Vagina (tissue), 2 donors: ENCODE measurements around the gene BTBD3. TPM values are rescaled to one million over a fixed set of nuclear protein-coding genes. Genes with fewer than 3 reads are reported as not detected.

Experiments used
- DNase-seq, 2 donors: peaks; one replicate each; pipeline ENCODE4 v3.0.0-alpha.2; 2017; ENCODE audit errors: extremely low spot score in 2 of 2
- H3K27ac ChIP-seq: fragments of 200-600 bp; sonication (generic); one replicate; pipeline ENCODE4 v1.5.1; 2019
- H3K27me3 ChIP-seq: fragments of 200-600 bp; sonication (generic); one replicate; pipeline ENCODE4 v1.5.1; 2019
- H3K36me3 ChIP-seq, 2 donors: fragments of 200-600 bp; sonication (generic); one replicate each; pipeline ENCODE4 v1.5.1; 2017 to 2019
- H3K4me1 ChIP-seq: fragments of 200-600 bp; sonication (generic); one replicate; pipeline ENCODE4 v1.5.1; 2019
- H3K4me3 ChIP-seq, 2 donors: fragments of 200-600 bp; sonication (generic); 1 replicate in 1 of 2; 2 replicates in 1 of 2; pipeline ENCODE4 v1.5.1; 2016 to 2019
- H3K9me3 ChIP-seq: fragments of 200-600 bp; sonication (generic); one replicate; pipeline ENCODE4 v1.5.1; 2019
- CTCF ChIP-seq, 3 experiments: fragments of 450-650 bp in 2 of 3; fragments of 200-600 bp in 1 of 3; sonication (generic) in 1 of 3; IDR thresholded peaks; one replicate each; pipeline ENCODE4 v1.5.1; 2017 to 2019; ENCODE audit warnings: antibody characterized with exemption in 3 of 3, mild to moderate bottlenecking in 2 of 3, moderate library complexity in 2 of 3
- POLR2A ChIP-seq, 2 donors: fragments of 450-650 bp; IDR thresholded peaks; one replicate each; pipeline ENCODE4 v1.6.1; 2017; ENCODE audit warnings: antibody characterized with exemption in 2 of 2, mild to moderate bottlenecking in 2 of 2, moderate library complexity in 2 of 2
- POLR2AphosphoS5 ChIP-seq, 2 donors: sonication (generic); formaldehyde crosslinking; IDR thresholded peaks; one replicate each; pipeline ENCODE4 v1.9.0; 2017; ENCODE audit warnings: antibody characterized with exemption in 2 of 2, mild to moderate bottlenecking in 2 of 2, low read depth in 1 of 2; ENCODE audit not compliant: insufficient read depth in 1 of 2
- intact Hi-C: fragments of 100-400 bp; cut with DNase I; formaldehyde crosslinking; loops from one replicate; pipeline ENCODE4 v1.15.1; 2023
- total RNA-seq: library from RNA; depleted of rRNA; stranded (reverse); fragments of >200 nt; gene quantifications from one replicate; pipeline ENCODE4 v1.2.3, GENCODE V29; 2016

The BTBD3 gene
- total RNA-seq, 1 donor from 2014 or later = 45.9 TPM

DNA sequence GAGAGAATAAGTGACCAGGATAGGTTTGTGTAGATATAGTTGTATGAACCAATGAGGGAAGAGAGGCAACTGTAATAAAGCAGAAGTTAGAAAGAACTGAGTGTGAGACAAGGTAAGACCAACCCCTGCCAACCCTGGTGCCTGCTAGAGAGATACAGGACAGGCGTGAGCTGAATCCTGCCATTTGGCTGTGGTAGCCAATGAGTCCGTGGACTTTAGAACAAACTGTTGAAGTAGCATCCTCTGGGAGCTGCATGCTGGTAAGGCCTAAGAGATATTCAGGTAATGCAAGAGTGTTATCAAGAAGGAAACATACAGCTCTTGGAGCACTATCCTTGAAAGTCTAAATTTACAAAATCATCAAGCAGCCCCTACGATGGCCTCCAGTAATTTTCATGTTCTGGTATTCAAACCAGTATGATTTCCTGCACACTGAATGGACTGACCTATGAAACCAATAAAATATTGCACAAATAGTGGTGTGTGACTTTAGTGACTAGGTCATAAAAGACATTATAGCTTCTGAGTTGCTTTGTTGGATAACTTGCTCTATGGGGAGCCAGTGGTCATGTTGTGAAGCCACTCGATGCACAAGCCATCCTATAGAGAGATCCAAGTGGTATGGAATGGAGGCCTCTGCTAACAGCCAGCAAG, 24.0 kb downstream of the BTBD3 start:
- H3K4me1 ChIP-seq = no peaks in the 10 kb centered on the region
- H3K36me3 ChIP-seq = no peaks in the 10 kb centered on the region
- DNase-seq = no peak
- intact Hi-C loops = no loop called here
- no peaks in the 10 kb centered on the region for H3K9me3 ChIP-seq
- no peak overlapping the region for H3K4me3 ChIP-seq
- no peak overlapping the region for H3K27ac ChIP-seq
- no peaks in the 10 kb centered on the region for H3K27me3 ChIP-seq
- TF ChIP-seq CTCF (IDR thresholded peaks at IDR 0.05) = no peak
- TF ChIP-seq POLR2AphosphoS5 (IDR thresholded peaks at IDR 0.05; ENCODE audit: insufficient read depth in 1 of 2, low read depth in 1 of 2) = no peak
- no peak for TF ChIP-seq POLR2A (IDR thresholded peaks at IDR 0.05)

- TF ChIP-seq POLR2A (IDR thresholded peaks at IDR 0.05) = no peak
- TF ChIP-seq CTCF (IDR thresholded peaks at IDR 0.05) = no peak
- no peak for TF ChIP-seq POLR2AphosphoS5 (IDR thresholded peaks at IDR 0.05; ENCODE audit: insufficient read depth in 1 of 2, low read depth in 1 of 2)
- H3K27ac ChIP-seq = no peak overlapping the region
Observed at GRCh38 chr20:11943778-11944177, 26.1 kb downstream of the BTBD3 start.

DNA sequence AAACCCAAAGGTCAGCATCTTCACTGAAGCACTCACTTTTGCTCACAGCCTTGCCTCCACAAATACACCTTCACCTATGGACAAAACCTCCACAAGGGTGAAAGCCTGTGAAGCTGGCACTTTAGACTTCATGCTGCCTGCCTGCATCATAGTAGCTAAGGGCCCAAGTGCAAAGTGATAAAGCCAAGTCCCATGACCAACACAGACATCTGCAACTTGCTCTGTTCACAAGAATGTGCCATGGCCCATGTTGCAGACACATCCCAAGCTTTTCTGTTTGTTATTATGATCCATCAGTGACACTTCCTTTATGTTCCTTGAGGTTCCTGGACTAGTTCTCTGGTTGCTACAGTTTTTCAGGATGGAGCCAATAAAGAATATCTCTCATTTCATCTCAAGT, 31.1 kb downstream of the BTBD3 start:
- no peak for TF ChIP-seq POLR2A (IDR thresholded peaks at IDR 0.05)
- no peak for TF ChIP-seq CTCF (IDR thresholded peaks at IDR 0.05)
- no peak for TF ChIP-seq POLR2AphosphoS5 (IDR thresholded peaks at IDR 0.05; ENCODE audit: insufficient read depth in 1 of 2, low read depth in 1 of 2)
- intact Hi-C loops = no loop called here
- no peak for DNase-seq
- Histone ChIP-seq H3K36me3 (no peaks in the 10 kb centered on the region), H3K4me1 (no peaks in the 10 kb centered on the region), H3K27ac (no peak overlapping the region), H3K9me3 (no peaks in the 10 kb centered on the region), H3K4me3 (no peak overlapping the region), H3K27me3 (no peaks in the 10 kb centered on the region)

More at GRCh38 chr20:11943778-11944177, 26.1 kb downstream of the BTBD3 start:
- Histone ChIP-seq H3K36me3 (no peaks in the 10 kb centered on the region), H3K27me3 (no peaks in the 10 kb centered on the region), H3K9me3 (no peaks in the 10 kb centered on the region), H3K4me3 (no peak overlapping the region), H3K4me1 (no peaks in the 10 kb centered on the region)
- DNase-seq = no peak
- intact Hi-C loops = no loop called here

- TF ChIP-seq CTCF (IDR thresholded peaks at IDR 0.05) (no peak), POLR2A (IDR thresholded peaks at IDR 0.05) (no peak), POLR2AphosphoS5 (IDR thresholded peaks at IDR 0.05; ENCODE audit: insufficient read depth in 1 of 2, low read depth in 1 of 2) (no peak)
- Histone ChIP-seq H3K27ac (no peak overlapping the region), H3K4me1 (no peaks in the 10 kb centered on the region), H3K36me3 (no peaks in the 10 kb centered on the region), H3K9me3 (no peaks in the 10 kb centered on the region), H3K27me3 (no peaks in the 10 kb centered on the region), H3K4me3 (no peak overlapping the region)
- intact Hi-C loops = no loop called here
- no peak for DNase-seq
Observed at GRCh38 chr20:11949711-11950110, 32.0 kb downstream of the BTBD3 start.

DNA sequence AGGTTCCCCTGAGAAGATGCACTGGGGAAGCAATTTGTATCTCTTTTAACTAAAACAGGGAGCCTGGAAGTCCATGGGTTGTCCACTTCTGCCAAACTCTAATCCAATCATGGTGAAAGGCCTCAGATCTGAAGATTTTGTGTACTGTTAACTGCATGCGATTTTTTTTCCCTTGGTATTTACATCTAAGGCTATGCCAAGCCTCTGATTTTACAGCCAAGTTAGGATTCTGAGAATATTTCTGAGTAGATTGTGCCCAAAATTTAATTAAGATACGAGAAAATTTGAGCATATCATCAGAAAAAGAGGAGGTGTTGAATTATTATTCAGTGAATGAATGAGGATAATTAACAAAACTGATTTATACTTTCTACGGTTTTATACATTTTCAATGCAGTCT, 34.0 kb downstream of the BTBD3 start:
- intact Hi-C loops = no loop called here
- Histone ChIP-seq H3K36me3 (no peaks in the 10 kb centered on the region), H3K4me3 (no peak overlapping the region), H3K27ac (no peak overlapping the region), H3K4me1 (no peaks in the 10 kb centered on the region), H3K27me3 (no peaks in the 10 kb centered on the region), H3K9me3 (no peaks in the 10 kb centered on the region)
- no peak for TF ChIP-seq POLR2AphosphoS5 (IDR thresholded peaks at IDR 0.05; ENCODE audit: insufficient read depth in 1 of 2, low read depth in 1 of 2)
- TF ChIP-seq POLR2A (IDR thresholded peaks at IDR 0.05) = no peak
- TF ChIP-seq CTCF (IDR thresholded peaks at IDR 0.05) = no peak
- DNase-seq = no peak
